ENCODE data around the gene LIPF.
"Not testable (repeated sequence)": the region's sequence is repeated elsewhere in the genome, so short reads cannot be mapped to it uniquely, and the experiment has no call there.

Gene LIPF

DNA sequence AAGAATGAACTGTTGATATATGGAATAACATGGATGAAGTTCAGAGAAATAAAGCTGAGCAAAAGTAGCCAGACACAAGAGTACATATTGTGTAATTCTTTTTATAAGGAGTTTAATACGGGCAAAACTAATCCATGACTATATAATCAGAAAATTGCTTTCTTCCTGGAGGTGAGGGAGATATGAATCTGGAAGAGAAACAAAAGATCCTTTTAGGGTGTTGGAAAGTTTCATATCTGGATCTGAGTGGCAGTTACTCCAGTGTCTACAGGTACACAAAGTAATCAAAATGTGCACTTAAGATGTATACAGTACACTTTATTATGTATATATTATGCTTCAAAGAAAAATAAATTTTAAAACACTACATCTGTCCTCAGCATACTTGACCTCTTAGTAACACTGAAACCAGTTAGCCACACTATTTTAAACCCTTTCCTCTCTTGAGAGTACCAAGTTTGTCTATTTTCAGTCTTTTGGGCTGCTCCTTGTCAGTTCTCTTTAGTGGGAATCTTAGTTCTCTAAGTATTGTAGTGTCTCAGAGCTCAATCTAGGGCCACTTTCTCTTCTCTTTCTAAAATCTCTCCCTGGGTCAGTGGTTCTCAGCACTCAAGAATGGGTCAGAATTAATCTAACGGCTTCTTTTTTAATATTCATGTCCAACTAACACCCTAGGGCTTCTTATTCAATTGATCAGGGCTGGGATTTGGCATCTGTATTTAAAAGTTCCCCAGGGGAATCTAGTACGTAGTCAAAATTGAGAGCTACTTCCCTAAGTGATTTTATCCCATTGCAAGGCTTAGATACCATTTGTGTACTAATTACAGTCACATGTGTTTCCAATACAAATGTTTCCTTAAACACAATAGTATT, 4.3 kb upstream of the LIPF start:
- no peaks in the 10 kb centered on the region for H3K9me3 Mint-ChIP-seq
- H3K4me1 Mint-ChIP-seq (ENCODE audit: low read depth): no peaks in the 10 kb centered on the region
- DNase-seq (ENCODE audit: low spot score): no peak
- no peak overlapping the region for H3K27ac Mint-ChIP-seq
- peaks cover 9% of the 10 kb centered on the region for H3K27me3 Mint-ChIP-seq (ENCODE audit: low read depth)
- H3K36me3 Mint-ChIP-seq (ENCODE audit: low read depth): no peaks in the 10 kb centered on the region
- no peak overlapping the region for H3K4me3 Mint-ChIP-seq

DNA sequence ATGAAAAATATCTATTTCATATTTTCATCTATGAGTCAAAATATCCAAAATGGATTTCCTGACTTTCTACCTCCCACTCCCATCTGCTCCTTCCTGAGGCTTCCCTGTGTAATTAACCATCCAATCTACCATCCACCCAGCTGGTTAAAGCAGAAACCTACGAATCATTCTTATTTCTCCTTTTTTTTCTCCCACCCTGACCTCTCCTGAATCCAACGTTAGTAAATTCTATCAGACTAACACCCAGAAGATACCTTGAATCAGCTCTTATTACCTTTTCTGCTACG, 3.7 kb upstream of the LIPF start:
- Mint-ChIP-seq H3K4me3 (no peak overlapping the region), H3K27me3 (ENCODE audit: low read depth) (peaks cover 9% of the 10 kb centered on the region), H3K4me1 (ENCODE audit: low read depth) (no peaks in the 10 kb centered on the region), H3K27ac (no peak overlapping the region), H3K9me3 (no peaks in the 10 kb centered on the region), H3K36me3 (ENCODE audit: low read depth) (no peaks in the 10 kb centered on the region)
- DNase-seq (ENCODE audit: low spot score): no peak

DNA sequence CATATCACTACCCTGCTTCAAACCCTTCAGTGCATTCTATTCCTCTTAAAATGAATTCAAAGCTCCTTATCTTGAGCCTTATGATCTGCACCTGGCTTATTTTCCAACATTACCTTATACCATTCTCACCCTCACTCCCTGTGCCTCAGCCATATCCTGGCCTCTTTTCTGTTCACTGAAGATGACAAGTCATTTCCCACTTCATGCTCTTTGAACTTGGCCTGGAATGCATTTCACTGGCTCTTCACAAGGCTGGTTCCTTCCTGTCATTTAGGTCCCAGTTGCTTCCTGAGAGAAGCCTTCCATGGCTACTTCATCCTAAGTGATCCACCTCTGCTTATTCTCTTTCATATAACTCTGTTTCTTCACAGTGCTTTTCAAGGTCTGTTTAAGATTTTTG, 3.2 kb upstream of the LIPF start:
- no peaks in the 10 kb centered on the region for H3K9me3 Mint-ChIP-seq
- peaks cover 9% of the 10 kb centered on the region for H3K27me3 Mint-ChIP-seq (ENCODE audit: low read depth)
- no peak overlapping the region for H3K27ac Mint-ChIP-seq
- no peak for DNase-seq (ENCODE audit: low spot score)
- H3K4me1 Mint-ChIP-seq (ENCODE audit: low read depth): no peaks in the 10 kb centered on the region
- no peak overlapping the region for H3K4me3 Mint-ChIP-seq
- no peaks in the 10 kb centered on the region for H3K36me3 Mint-ChIP-seq (ENCODE audit: low read depth)

DNA sequence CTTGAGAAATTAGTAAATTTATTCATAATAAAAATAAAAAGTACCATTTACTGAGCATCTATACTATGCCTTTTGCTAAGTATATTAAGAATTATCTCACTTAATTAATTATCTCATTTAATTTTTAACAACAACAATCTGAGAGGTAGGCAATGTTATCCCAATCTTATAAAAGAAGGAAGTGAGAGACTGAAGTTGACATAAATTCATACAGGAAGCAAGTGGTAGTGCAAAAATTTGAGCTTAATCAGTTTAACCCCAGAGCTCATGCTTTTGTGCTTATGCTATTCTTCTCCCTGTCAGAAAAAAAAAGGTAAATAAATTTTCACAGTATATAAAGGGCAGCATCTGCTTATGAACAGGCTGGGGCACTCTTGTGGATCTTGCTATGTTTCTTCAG, 2.7 kb upstream of the LIPF start:
- no peaks in the 10 kb centered on the region for H3K4me1 Mint-ChIP-seq (ENCODE audit: low read depth)
- no peak overlapping the region for H3K27ac Mint-ChIP-seq
- no peaks in the 10 kb centered on the region for H3K36me3 Mint-ChIP-seq (ENCODE audit: low read depth)
- peaks cover 9% of the 10 kb centered on the region for H3K27me3 Mint-ChIP-seq (ENCODE audit: low read depth)
- no peaks in the 10 kb centered on the region for H3K9me3 Mint-ChIP-seq
- H3K4me3 Mint-ChIP-seq: no peak overlapping the region
- no peak for DNase-seq (ENCODE audit: low spot score)

DNA sequence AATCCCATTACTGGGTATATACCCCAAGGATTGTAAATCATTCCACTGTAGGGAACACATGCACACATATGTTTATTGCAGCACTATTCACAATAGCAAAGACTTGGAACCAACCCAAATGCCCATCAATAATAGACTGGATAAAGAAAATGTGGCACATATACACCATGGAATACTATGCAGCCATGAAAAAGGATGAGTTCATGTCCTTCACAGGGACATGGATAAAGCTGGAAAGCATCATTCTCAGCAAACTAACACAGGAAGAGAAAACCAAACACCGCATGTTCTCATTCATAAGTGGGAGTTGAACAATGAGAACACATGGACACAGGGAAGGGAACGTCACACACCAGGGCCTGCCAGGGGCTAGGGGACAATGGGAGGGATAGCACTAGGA, 1.1 kb upstream of the LIPF start:
- not testable (repeated sequence) for H3K27ac Mint-ChIP-seq; H3K9me3 Mint-ChIP-seq; H3K27me3 Mint-ChIP-seq (ENCODE audit: low read depth); H3K4me1 Mint-ChIP-seq (ENCODE audit: low read depth); H3K4me3 Mint-ChIP-seq; H3K36me3 Mint-ChIP-seq (ENCODE audit: low read depth); DNase-seq (ENCODE audit: low spot score)

DNA sequence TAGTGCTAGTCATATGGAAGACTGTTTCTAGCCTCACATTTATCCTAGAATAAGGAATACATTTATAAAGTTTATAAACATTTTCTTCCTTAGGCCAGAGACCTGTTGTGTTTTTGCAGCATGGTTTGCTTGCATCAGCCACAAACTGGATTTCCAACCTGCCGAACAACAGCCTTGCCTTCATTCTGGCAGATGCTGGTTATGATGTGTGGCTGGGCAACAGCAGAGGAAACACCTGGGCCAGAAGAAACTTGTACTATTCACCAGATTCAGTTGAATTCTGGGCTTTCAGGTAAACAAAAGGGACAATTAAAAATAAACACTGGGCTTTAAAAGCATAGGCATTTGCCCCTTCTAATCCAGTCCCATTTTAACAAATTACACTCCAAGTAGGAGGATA, 4.2 kb downstream of the LIPF start:
- Mint-ChIP-seq H3K4me3 (no peak overlapping the region), H3K36me3 (ENCODE audit: low read depth) (no peaks in the 10 kb centered on the region), H3K4me1 (ENCODE audit: low read depth) (peaks cover 5% of the 10 kb centered on the region), H3K9me3 (no peaks in the 10 kb centered on the region), H3K27ac (no peak overlapping the region), H3K27me3 (ENCODE audit: low read depth) (peaks cover 15% of the 10 kb centered on the region)
- DNase-seq (ENCODE audit: low spot score): no peak

DNA sequence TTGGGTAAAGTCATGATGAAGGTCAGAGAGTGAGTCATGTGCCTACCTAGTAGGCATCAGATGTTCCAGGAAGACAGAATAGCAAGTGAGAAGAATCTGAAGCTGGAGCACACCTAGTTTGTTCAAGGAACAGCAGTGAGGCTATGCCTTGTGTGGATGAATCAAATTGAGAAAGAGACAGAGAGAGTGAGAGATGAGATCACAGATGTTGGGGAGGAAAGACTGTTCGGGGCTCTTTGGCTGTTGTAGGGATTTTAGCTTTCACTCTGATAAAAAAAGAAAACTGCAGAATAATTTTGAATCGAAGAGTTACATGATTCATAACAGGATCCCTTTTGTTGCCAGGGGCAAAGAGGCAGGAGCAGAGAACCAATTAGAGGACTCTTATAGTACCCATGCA, 6.3 kb downstream of the LIPF start:
- no peak overlapping the region for H3K4me3 Mint-ChIP-seq
- no peaks in the 10 kb centered on the region for H3K36me3 Mint-ChIP-seq (ENCODE audit: low read depth)
- H3K27ac Mint-ChIP-seq: no peak overlapping the region
- H3K4me1 Mint-ChIP-seq (ENCODE audit: low read depth): peaks cover 5% of the 10 kb centered on the region
- peaks cover 19% of the 10 kb centered on the region for H3K27me3 Mint-ChIP-seq (ENCODE audit: low read depth)
- H3K9me3 Mint-ChIP-seq: no peaks in the 10 kb centered on the region
- peak; percentile 10 for DNase-seq (ENCODE audit: low spot score)

DNA sequence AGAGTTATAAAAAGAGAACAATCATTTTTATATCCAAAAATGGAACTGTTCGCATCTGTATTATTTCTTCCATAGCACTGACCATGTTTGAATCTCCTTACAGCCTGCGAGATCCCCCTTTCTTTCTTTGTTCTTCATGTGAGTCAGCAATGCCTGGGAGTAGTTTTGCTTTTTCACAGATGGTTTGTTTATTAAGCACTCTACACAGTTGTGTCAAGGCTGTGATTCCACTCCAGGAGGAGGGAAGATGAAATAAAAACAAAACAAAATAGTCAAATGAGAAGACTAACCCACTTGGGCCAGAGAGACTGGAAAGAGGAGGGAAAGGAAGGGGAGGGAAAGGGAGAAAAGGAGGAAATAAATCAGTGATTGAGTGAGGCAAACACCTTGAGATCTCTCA, 7.8 kb downstream of the LIPF start:
- Mint-ChIP-seq H3K9me3 (no peaks in the 10 kb centered on the region), H3K27ac (no peak overlapping the region), H3K4me1 (ENCODE audit: low read depth) (peaks cover 5% of the 10 kb centered on the region), H3K4me3 (no peak overlapping the region), H3K27me3 (ENCODE audit: low read depth) (peaks cover 24% of the 10 kb centered on the region), H3K36me3 (ENCODE audit: low read depth) (no peaks in the 10 kb centered on the region)
- no peak for DNase-seq (ENCODE audit: low spot score)

DNA sequence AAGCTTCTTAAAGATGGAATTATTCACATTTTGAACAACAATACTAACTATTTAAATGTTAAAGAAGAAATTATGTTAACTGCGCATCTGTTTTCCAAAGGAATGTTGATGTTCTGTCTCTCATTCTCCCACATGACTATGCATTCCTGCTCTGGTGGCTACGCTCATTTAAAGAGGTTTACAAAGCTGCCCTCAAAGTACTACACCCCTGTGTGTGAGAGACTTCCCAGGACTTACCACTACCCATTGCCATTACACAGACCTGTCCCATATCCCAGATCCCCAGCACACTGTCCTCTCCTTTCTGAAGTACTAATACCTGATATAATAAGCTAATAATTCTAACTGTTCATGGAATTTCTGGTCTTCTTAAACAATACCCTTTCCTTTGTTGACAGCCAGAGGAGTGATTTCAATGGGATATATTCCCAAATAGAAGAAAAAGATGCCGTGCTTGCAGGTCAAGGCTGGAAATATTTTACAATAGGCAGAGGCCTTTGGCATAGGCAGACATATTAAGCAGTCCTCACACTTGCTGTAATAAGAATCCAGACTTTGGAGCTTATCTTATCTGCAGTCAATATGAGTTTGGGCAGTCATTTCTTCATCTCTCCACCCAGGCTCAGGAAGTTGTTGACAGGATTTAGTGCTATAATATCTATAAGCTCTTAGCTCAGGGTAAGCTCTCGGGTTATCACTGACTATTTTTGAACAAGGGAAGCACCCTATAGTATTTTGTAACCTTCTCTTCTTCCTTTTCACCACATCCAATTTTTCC, 12.2 kb downstream of the LIPF start:
- no peaks in the 10 kb centered on the region for H3K4me1 Mint-ChIP-seq (ENCODE audit: low read depth)
- no peak for DNase-seq (ENCODE audit: low spot score)
- H3K9me3 Mint-ChIP-seq: no peaks in the 10 kb centered on the region
- H3K27me3 Mint-ChIP-seq (ENCODE audit: low read depth): peaks cover 30% of the 10 kb centered on the region
- no peak overlapping the region for H3K27ac Mint-ChIP-seq
- no peak overlapping the region for H3K4me3 Mint-ChIP-seq
- H3K36me3 Mint-ChIP-seq (ENCODE audit: low read depth): no peaks in the 10 kb centered on the region

DNA sequence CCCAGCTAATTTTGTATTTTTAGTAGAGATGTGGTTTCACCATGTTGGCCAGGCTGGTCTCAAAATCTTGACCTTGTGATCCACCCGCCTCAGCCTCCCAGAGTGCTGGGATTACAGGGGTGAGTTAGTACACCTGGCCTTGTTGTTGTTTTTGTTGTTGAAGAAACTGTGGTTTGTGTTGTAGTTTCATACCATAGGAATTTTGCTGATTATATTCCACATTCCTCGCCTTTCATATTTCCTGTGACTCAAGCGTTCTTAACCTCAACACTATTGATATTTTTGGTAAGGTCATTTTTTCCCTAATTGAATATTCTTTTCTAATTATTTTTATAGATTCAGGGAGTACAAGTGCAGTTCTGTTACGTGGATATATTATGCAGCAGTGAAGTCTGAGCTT, 16.7 kb downstream of the LIPF start:
- Mint-ChIP-seq H3K27me3 (ENCODE audit: low read depth) (peaks cover 28% of the 10 kb centered on the region), H3K9me3 (no peaks in the 10 kb centered on the region), H3K27ac (no peak overlapping the region), H3K4me3 (no peak overlapping the region), H3K36me3 (ENCODE audit: low read depth) (no peaks in the 10 kb centered on the region), H3K4me1 (ENCODE audit: low read depth) (no peaks in the 10 kb centered on the region)
- DNase-seq (ENCODE audit: low spot score): no peak

DNA sequence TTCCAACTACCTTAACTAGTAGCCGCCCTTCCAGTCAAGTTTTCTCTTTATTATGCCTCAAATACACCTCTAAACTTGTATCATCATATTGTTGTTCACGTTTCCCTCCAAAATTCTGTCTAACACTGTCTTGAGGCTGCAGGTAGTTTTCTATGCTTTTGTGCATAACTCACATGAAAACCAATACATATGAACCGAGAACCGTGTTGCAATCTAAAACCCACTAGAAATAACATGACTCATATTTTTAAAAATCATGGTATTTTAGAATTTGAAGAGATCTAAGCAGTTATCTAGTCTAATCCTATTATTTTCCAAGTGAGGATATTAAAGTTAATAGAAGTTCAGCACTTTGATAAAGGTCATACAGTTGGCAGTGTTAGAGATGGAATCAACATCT, 18.2 kb downstream of the LIPF start:
- H3K36me3 Mint-ChIP-seq (ENCODE audit: low read depth): no peaks in the 10 kb centered on the region
- peaks cover 28% of the 10 kb centered on the region for H3K27me3 Mint-ChIP-seq (ENCODE audit: low read depth)
- no peak overlapping the region for H3K27ac Mint-ChIP-seq
- no peak for DNase-seq (ENCODE audit: low spot score)
- no peaks in the 10 kb centered on the region for H3K4me1 Mint-ChIP-seq (ENCODE audit: low read depth)
- H3K9me3 Mint-ChIP-seq: no peaks in the 10 kb centered on the region
- H3K4me3 Mint-ChIP-seq: no peak overlapping the region

DNA sequence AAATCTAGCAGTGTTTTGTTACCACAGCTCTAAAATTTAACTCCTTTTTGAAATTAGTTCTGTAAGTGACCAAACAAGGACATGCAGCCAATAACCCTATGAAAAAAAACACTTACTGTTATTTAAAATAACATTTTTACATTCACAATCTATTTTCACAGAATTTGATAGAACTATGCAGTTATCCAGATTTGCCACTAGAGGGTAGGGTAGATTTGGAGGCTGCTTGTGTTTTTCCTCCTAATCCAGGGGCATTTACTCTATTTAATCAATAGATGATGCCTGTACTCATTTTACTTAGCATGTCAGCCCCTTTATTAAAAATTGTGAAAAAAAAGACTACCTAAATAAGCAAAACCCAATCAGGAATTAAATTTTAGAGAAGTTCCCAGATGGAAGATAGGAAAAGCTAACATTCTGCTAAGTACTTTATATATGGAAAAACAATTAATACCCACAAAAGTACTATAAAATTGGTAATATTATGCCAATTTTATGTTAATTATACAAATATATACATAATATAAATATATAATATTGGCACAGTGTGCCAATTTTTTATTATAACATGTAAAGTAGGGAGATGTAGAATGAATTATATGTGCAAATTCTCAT, 23.7 kb downstream of the LIPF start:
- H3K36me3 Mint-ChIP-seq (ENCODE audit: low read depth): no peaks in the 10 kb centered on the region
- H3K27ac Mint-ChIP-seq: no peak overlapping the region
- H3K4me3 Mint-ChIP-seq: no peak overlapping the region
- no peaks in the 10 kb centered on the region for H3K9me3 Mint-ChIP-seq
- DNase-seq (ENCODE audit: low spot score): no peak
- H3K27me3 Mint-ChIP-seq (ENCODE audit: low read depth): peaks cover 25% of the 10 kb centered on the region
- H3K4me1 Mint-ChIP-seq (ENCODE audit: low read depth): no peaks in the 10 kb centered on the region

DNA sequence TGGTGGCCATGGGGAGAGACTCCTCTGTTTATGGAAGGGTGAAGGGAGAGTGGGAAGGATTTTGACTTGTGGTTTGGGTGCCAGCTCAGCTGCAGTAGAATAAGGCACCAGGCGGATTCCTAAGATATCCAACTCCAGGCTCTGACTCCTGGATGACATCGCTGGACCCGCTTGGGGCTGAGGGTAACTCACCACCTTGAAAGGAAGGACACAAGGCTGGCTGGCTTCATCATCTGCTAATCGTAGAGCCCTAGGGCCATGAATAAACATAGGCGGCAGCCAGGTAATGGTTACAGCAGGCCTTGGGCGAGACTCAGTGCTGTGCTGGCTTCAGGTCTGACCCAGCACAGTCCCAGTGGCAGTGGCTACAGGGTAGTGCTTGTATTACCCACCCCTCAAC, 25.1 kb downstream of the LIPF start:
- Mint-ChIP-seq H3K4me3 (no peak overlapping the region), H3K4me1 (ENCODE audit: low read depth) (no peaks in the 10 kb centered on the region), H3K9me3 (no peaks in the 10 kb centered on the region), H3K36me3 (ENCODE audit: low read depth) (no peaks in the 10 kb centered on the region), H3K27ac (no peak overlapping the region), H3K27me3 (ENCODE audit: low read depth) (peaks cover 32% of the 10 kb centered on the region)
- DNase-seq (ENCODE audit: low spot score): no peak

DNA sequence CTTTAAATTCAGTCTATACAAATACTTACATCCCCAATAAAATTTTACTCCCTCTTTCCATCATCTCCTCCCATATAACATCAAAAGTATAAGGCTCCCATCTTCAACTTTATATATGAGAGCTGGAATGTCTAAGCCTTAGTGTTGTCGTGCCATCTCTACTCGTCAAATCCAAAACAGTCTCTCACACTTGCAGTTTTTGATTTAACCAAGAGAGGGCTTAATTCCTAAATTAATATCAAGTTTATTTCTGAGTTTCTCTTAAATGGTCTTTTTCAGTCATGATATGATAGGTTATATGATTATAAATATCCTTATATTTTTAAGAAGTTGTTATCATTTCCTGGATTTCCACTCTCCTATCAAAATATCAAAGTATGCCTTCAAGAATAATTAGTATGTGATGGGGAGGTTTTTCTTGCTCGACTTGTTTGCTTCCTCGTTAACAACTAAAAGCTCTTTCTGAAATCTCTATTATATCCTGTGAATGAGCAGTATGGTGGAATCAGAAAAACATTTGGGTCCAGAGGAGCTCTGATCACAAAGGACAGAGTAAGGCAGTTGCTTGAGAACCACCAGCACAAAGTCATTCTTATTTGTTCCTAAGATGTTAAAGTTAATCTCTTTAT, 29.3 kb downstream of the LIPF start:
- H3K36me3 Mint-ChIP-seq (ENCODE audit: low read depth): no peaks in the 10 kb centered on the region
- H3K4me1 Mint-ChIP-seq (ENCODE audit: low read depth): no peaks in the 10 kb centered on the region
- H3K27ac Mint-ChIP-seq: no peak overlapping the region
- H3K9me3 Mint-ChIP-seq: no peaks in the 10 kb centered on the region
- H3K4me3 Mint-ChIP-seq: no peak overlapping the region
- DNase-seq (ENCODE audit: low spot score): no peak
- peaks cover 36% of the 10 kb centered on the region for H3K27me3 Mint-ChIP-seq (ENCODE audit: low read depth)
